Neuronal stem cell (in vitro differentiated cells): Measurements from ENCODE around the gene ACKR3. TPM values are rescaled to one million over a fixed set of nuclear protein-coding genes. Genes with fewer than 3 reads are reported as not detected.

ENCODE experiments used
- DNase-seq: peaks from one replicate; pipeline ENCODE4 v3.0.0-alpha.2; 2013; ENCODE audit warnings: low spot score
- H2AFZ ChIP-seq: one replicate; pipeline ENCODE4 v1.6.1; 2013; ENCODE audit warnings: mild to moderate bottlenecking, low read length, inconsistent platforms
- H2AK5ac ChIP-seq: 2 replicates; pipeline ENCODE4 v1.6.1; 2013; ENCODE audit warnings: low read depth, mild to moderate bottlenecking, inconsistent platforms, low read length, moderate library complexity, mixed read lengths
- H2BK120ac ChIP-seq: 2 replicates; pipeline ENCODE4 v1.6.1; 2013; ENCODE audit warnings: low read depth, mild to moderate bottlenecking, inconsistent platforms, low read length, moderate library complexity, mixed read lengths
- H2BK12ac ChIP-seq: one replicate; pipeline ENCODE4 v1.6.1; 2013; ENCODE audit warnings: low read length, inconsistent platforms
- H2BK15ac ChIP-seq: 2 replicates; pipeline ENCODE4 v1.6.1; 2013; ENCODE audit warnings: mild to moderate bottlenecking, low read length, inconsistent platforms, mixed read lengths
- H2BK5ac ChIP-seq: one replicate; pipeline ENCODE4 v1.6.1; 2013; ENCODE audit warnings: inconsistent platforms, mild to moderate bottlenecking, low read length, moderate library complexity
- H3K14ac ChIP-seq: one replicate; pipeline ENCODE4 v1.6.1; 2013; ENCODE audit warnings: low read length, inconsistent platforms
- H3K18ac ChIP-seq: 2 replicates; pipeline ENCODE4 v1.6.1; 2013; ENCODE audit warnings: low read length, inconsistent platforms
- H3K23ac ChIP-seq: 2 replicates; pipeline ENCODE4 v1.6.1; 2013; ENCODE audit warnings: low read depth, mild to moderate bottlenecking, mixed read lengths, low read length, inconsistent platforms; ENCODE audit not compliant: poor library complexity
- H3K27ac ChIP-seq: replicated peaks from 3 replicates; pipeline ENCODE4 v1.5.1; 2013; ENCODE audit warnings: low read length, inconsistent platforms
- H3K27me3 ChIP-seq, 3 experiments: 2 replicates each; pipeline ENCODE4 v1.6.1; 2013; ENCODE audit warnings: low read length in 3 of 3, mild to moderate bottlenecking in 2 of 3, inconsistent platforms in 1 of 3, low read depth in 1 of 3, mixed read lengths in 1 of 3, moderate library complexity in 1 of 3; ENCODE audit not compliant: control insufficient read depth in 3 of 3, insufficient read depth in 3 of 3
- H3K36me3 ChIP-seq, 2 donors: replicated peaks in 1 of 2; 2 replicates each; pipeline ENCODE4 v1.6.1; 2013; ENCODE audit warnings: low read length in 2 of 2; ENCODE audit not compliant: control insufficient read depth in 2 of 2, insufficient read depth in 2 of 2
- H3K4ac ChIP-seq: 2 replicates; pipeline ENCODE4 v1.6.1; 2013; ENCODE audit warnings: inconsistent platforms, mild to moderate bottlenecking, low read length, moderate library complexity
- H3K4me1 ChIP-seq, 2 donors: 1 replicate in 1 of 2; 2 replicates in 1 of 2; pipeline ENCODE4 v1.6.1; 2013; ENCODE audit warnings: low read length in 2 of 2, low read depth in 1 of 2; ENCODE audit not compliant: control insufficient read depth in 2 of 2, insufficient read depth in 1 of 2
- H3K4me2 ChIP-seq: one replicate; pipeline ENCODE4 v1.6.1; 2013; ENCODE audit warnings: mild to moderate bottlenecking, low read length, inconsistent platforms; ENCODE audit not compliant: insufficient read depth, poor library complexity, severe bottlenecking
- H3K4me3 ChIP-seq, 2 donors: 2 replicates each; pipeline ENCODE4 v1.5.1; 2013; ENCODE audit warnings: low read length in 2 of 2, mild to moderate bottlenecking in 2 of 2, inconsistent platforms in 1 of 2, moderate library complexity in 1 of 2
- H3K79me1 ChIP-seq: one replicate; pipeline ENCODE4 v1.6.1; 2013; ENCODE audit warnings: low read depth, mild to moderate bottlenecking, inconsistent platforms, low read length, moderate library complexity
- H3K9ac ChIP-seq: one replicate; pipeline ENCODE4 v1.6.1; 2013; ENCODE audit warnings: mild to moderate bottlenecking, low read depth, low read length, inconsistent platforms; ENCODE audit not compliant: poor library complexity
- H3K9me3 ChIP-seq, 2 donors: replicated peaks in 1 of 2; 2 replicates each; pipeline versions ENCODE3 to v1.6.1; 2013; ENCODE audit warnings: low read length in 2 of 2, mild to moderate bottlenecking in 2 of 2, inconsistent platforms in 1 of 2, low read depth in 1 of 2, mixed read lengths in 1 of 2, moderate library complexity in 1 of 2; ENCODE audit not compliant: control insufficient read depth in 2 of 2, insufficient read depth in 1 of 2
- H4K8ac ChIP-seq: one replicate; pipeline ENCODE4 v1.6.1; 2013; ENCODE audit warnings: low read depth, mild to moderate bottlenecking, inconsistent platforms, low read length, moderate library complexity
- H4K91ac ChIP-seq: one replicate; pipeline ENCODE4 v1.6.1; 2013; ENCODE audit warnings: low read length, low read depth, mild to moderate bottlenecking, inconsistent platforms; ENCODE audit not compliant: poor library complexity
- WGBS, 2 donors: extraction: QIAGEN DNeasy Blood & Tissue Kit; methylation state at CpG; one replicate each; pipeline ENCODE4 v1.1.7; 2013; ENCODE audit warnings: missing lambda C conversion rate in 2 of 2, mixed read lengths in 1 of 2; ENCODE audit not compliant: insufficient read length in 2 of 2, insufficient replicate concordance in 1 of 2; ENCODE audit errors: extremely low coverage in 2 of 2; 5-methylcytosine and 5-hydroxymethylcytosine counted together
- polyA plus RNA-seq, 2 experiments: library from polyadenylated mRNA; stranded (reverse); fragments of 200-250 nt; gene quantifications; one replicate each; pipeline ENCODE4 v1.2.3, GENCODE V29; 2013

Gene ACKR3
- 4.4 TPM for polyA plus RNA-seq (2013, experiment 1 of 2)
- 4.3 TPM for polyA plus RNA-seq (2013, experiment 2 of 2)

DNA sequence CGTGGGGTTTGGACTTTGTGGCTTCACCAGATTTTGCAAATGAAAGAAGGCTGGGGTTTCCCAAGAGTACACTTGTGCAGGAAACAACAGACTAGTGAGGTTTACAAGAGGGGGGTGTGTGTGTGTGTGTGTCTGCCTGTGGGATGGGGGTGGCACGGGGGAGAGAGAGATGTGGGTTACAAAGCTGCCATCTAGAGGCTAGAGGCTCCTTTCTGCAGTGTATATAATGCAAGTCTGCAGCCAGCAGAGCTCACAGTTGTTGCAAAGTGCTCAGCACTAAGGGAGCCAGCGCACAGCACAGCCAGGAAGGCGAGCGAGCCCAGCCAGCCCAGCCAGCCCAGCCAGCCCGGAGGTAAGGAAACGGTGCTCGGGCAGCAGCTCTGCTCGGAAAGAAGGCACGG, at the start of gene ACKR3:
ACKR3 (plus strand) TSS at position 253 of the 401 bp plus-strand sequence. CDS start 10,641 bp downstream, outside the sequence.
- no CpG with 5 or more reads among the region's 10 CpGs for WGBS, 2 donors

GRCh38 chr2:236521556-236521955, 48.1 kb upstream of the ACKR3 start:
- Histone ChIP-seq H2BK5ac (no peak overlapping the region), H2AK5ac (no peak overlapping the region), H3K18ac (no peak overlapping the region)

More for the DNA sequence above, at the start of gene ACKR3:
- Histone ChIP-seq H3K27me3 (peaks cover 0 to 19% (median 0%) of the 10 kb centered on the region in 3 experiments), H3K79me1 (no peaks in the 10 kb centered on the region), H3K4ac (no peak within 1 kb of the TSS), H3K4me1 (peaks cover 34 to 46% of the 10 kb centered on the region in 2 donors), H3K9me3 (no peaks in the 10 kb centered on the region), H2BK120ac (no peak within 1 kb of the TSS), H3K4me3 (peak within 1 kb of the TSS; percentile 53 to 62), H2BK12ac (no peak within 1 kb of the TSS), H2BK15ac (no peak within 1 kb of the TSS), H3K18ac (peak within 1 kb of the TSS; percentile 22), H3K27ac (peak within 1 kb of the TSS; percentile 72), H3K9ac (no peak within 1 kb of the TSS), H4K8ac (no peak within 1 kb of the TSS), H2AK5ac (no peak within 1 kb of the TSS), H2BK5ac (no peak within 1 kb of the TSS), H2AFZ (peak within 1 kb of the TSS; percentile 46), H4K91ac (no peak within 1 kb of the TSS), H3K23ac (no peak within 1 kb of the TSS), H3K36me3 (peaks cover 0 to 27% of the 10 kb centered on the region in 2 donors), H3K4me2 (peak within 1 kb of the TSS; percentile 52), H3K14ac (no peak within 1 kb of the TSS)
- DNase-seq, result peak; percentile 47

DNA sequence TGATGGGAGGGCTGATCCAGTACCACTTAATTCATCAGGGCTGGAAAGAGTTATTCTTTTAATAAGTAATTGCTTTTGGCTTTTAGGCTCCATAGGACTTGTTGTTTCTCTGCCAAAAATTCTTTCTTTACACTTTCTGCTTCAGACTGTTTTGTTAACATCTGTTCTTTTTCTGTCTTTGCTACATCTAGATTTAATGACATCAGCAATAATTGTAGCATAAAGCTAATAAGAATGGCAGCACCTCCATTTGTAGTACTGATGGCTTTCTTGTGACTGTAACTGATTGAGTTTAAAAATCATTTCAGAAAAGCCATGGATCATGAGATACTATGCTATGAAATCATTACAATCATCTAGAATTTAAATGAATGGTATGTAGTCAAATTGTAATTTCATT, 46.4 kb upstream of the ACKR3 start:
- DNase-seq, result no peak
- Histone ChIP-seq H3K14ac (no peak overlapping the region), H3K18ac (no peak overlapping the region)

More at GRCh38 chr2:236521556-236521955, 48.1 kb upstream of the ACKR3 start:
- Histone ChIP-seq H4K8ac (no peak overlapping the region), H3K27me3 (peaks cover 0 to 6% (median 2%) of the 10 kb centered on the region in 3 experiments), H3K79me1 (no peaks in the 10 kb centered on the region), H3K4me3 (no peak overlapping the region), H3K9me3 (no peaks in the 10 kb centered on the region), H3K23ac (no peak overlapping the region), H2BK120ac (no peak overlapping the region), H3K27ac (no peak overlapping the region), H2BK15ac (no peak overlapping the region), H4K91ac (no peak overlapping the region), H2BK12ac (no peak overlapping the region), H2AFZ (no peak overlapping the region), H3K14ac (no peak overlapping the region), H3K36me3 (no peaks in the 10 kb centered on the region), H3K4ac (no peak overlapping the region), H3K4me2 (no peak overlapping the region), H3K9ac (no peak overlapping the region), H3K4me1 (peaks cover 0 to 2% of the 10 kb centered on the region in 2 donors)
- DNase-seq, result no peak

GRCh38 chr2:236525411-236525997, 44.1 kb upstream of the ACKR3 start:
- no peak overlapping the region for H2AFZ ChIP-seq
- WGBS, 2 donors, result no CpG with 5 or more reads among the region's 8 CpGs
- no peak overlapping the region for H3K27ac ChIP-seq
- no peak overlapping the region for H2AK5ac ChIP-seq
- no peak overlapping the region for H3K14ac ChIP-seq
- no peak overlapping the region for H3K4me2 ChIP-seq
- no peak overlapping the region for H2BK12ac ChIP-seq
- H3K27me3 ChIP-seq, result peaks cover 0 to 6% (median 0%) of the 10 kb centered on the region in 3 experiments
- DNase-seq, result no peak
- no peak overlapping the region for H3K4ac ChIP-seq
- no peak overlapping the region for H4K91ac ChIP-seq
- H3K79me1 ChIP-seq, result no peaks in the 10 kb centered on the region
- no peaks in the 10 kb centered on the region for H3K36me3 ChIP-seq
- H3K9me3 ChIP-seq, result no peaks in the 10 kb centered on the region
- H2BK5ac ChIP-seq, result no peak overlapping the region
- no peak overlapping the region for H3K18ac ChIP-seq
- no peak overlapping the region for H4K8ac ChIP-seq
- no peak overlapping the region for H3K9ac ChIP-seq
- no peak overlapping the region for H2BK15ac ChIP-seq
- no peak overlapping the region for H2BK120ac ChIP-seq
- H3K23ac ChIP-seq, result no peak overlapping the region
- no peak overlapping the region for H3K4me3 ChIP-seq
- H3K4me1 ChIP-seq, result no peaks in the 10 kb centered on the region

More for the DNA sequence above, 46.4 kb upstream of the ACKR3 start:
- H3K4ac ChIP-seq, result no peak overlapping the region
- H2AK5ac ChIP-seq, result no peak overlapping the region
- H2BK120ac ChIP-seq, result no peak overlapping the region
- H3K23ac ChIP-seq, result no peak overlapping the region
- no peaks in the 10 kb centered on the region for H3K36me3 ChIP-seq
- no peak overlapping the region for H2AFZ ChIP-seq
- no peak overlapping the region for H2BK12ac ChIP-seq
- H2BK5ac ChIP-seq, result no peak overlapping the region
- H4K8ac ChIP-seq, result no peak overlapping the region
- no peak overlapping the region for H2BK15ac ChIP-seq
- H3K27ac ChIP-seq, result no peak overlapping the region
- H3K27me3 ChIP-seq, result peaks cover 0 to 6% (median 2%) of the 10 kb centered on the region in 3 experiments
- H3K4me1 ChIP-seq, result no peaks in the 10 kb centered on the region
- H3K4me2 ChIP-seq, result no peak overlapping the region
- H3K9ac ChIP-seq, result no peak overlapping the region
- H4K91ac ChIP-seq, result no peak overlapping the region
- H3K79me1 ChIP-seq, result no peaks in the 10 kb centered on the region
- no peaks in the 10 kb centered on the region for H3K9me3 ChIP-seq
- H3K4me3 ChIP-seq, result no peak overlapping the region
